Fibroblast of peridontal ligament (primary cell): ENCODE data around the gene SLC39A11.
"Not testable (repeated sequence)": the region's sequence is repeated elsewhere in the genome, so short reads cannot be mapped to it uniquely, and the experiment has no call there.

Source experiments
- DNase-seq: peaks from one replicate; pipeline ENCODE4 v3.0.0-alpha.2; 2010; ENCODE audit errors: extremely low read depth

The SLC39A11 gene

GRCh38 chr17:73092523-73093135 is at the start of gene SLC39A11:
Gene SLC39A11, minus strand, starts transcription at chr17:73092688. Its CDS starts 3,924 bp downstream, at chr17:73088764.
- peak; percentile 87 for DNase-seq

- no peak for DNase-seq
Observed at GRCh38 chr17:73141411-73141810, 48.9 kb upstream of the SLC39A11 start.

GRCh38 chr17:73140566-73140965 is 48.1 kb upstream of the SLC39A11 start:
- DNase-seq = no peak

GRCh38 chr17:73139296-73139695 is 46.8 kb upstream of the SLC39A11 start:
- no peak for DNase-seq

GRCh38 chr17:73138541-73139138 is 46.2 kb upstream of the SLC39A11 start:
- DNase-seq = no peak

GRCh38 chr17:73137376-73137775 is 44.9 kb upstream of the SLC39A11 start:
- DNase-seq = no peak

- no peak for DNase-seq
Observed at GRCh38 chr17:73135766-73136165, 43.3 kb upstream of the SLC39A11 start.

GRCh38 chr17:73133911-73134649 is 41.6 kb upstream of the SLC39A11 start:
- no peak for DNase-seq

GRCh38 chr17:73132085-73132492 is 39.6 kb upstream of the SLC39A11 start:
- no peak for DNase-seq

GRCh38 chr17:73131439-73131838 is 39.0 kb upstream of the SLC39A11 start:
- not testable (repeated sequence) for DNase-seq

- DNase-seq = no peak
Observed at GRCh38 chr17:73130977-73131376, 38.5 kb upstream of the SLC39A11 start.

GRCh38 chr17:73128496-73128895 is 36.0 kb upstream of the SLC39A11 start:
- no peak for DNase-seq

- DNase-seq = peak; percentile 8
Observed at GRCh38 chr17:73126716-73127473, 34.4 kb upstream of the SLC39A11 start.

GRCh38 chr17:73123606-73124320 is 31.3 kb upstream of the SLC39A11 start:
- DNase-seq = no peak

- no peak for DNase-seq
Observed at GRCh38 chr17:73122953-73123605, 30.6 kb upstream of the SLC39A11 start.

- no peak for DNase-seq
Observed at GRCh38 chr17:73121506-73121905, 29.0 kb upstream of the SLC39A11 start.

- DNase-seq = no peak
Observed at GRCh38 chr17:73119631-73120030, 27.1 kb upstream of the SLC39A11 start.

GRCh38 chr17:73118951-73119391 is 26.5 kb upstream of the SLC39A11 start:
- DNase-seq = no peak

- DNase-seq = no peak
Observed at GRCh38 chr17:73118139-73118538, 25.7 kb upstream of the SLC39A11 start.

GRCh38 chr17:73112246-73112645 is 19.8 kb upstream of the SLC39A11 start:
- no peak for DNase-seq

- DNase-seq = no peak
Observed at GRCh38 chr17:73111386-73111785, 18.9 kb upstream of the SLC39A11 start.
